Mammary epithelial cell (primary cell): ENCODE results near the gene CFAP99.
"Not testable (repeated sequence)": the region's sequence is repeated elsewhere in the genome, so short reads cannot be mapped to it uniquely, and the experiment has no call there.

ENCODE experiments used
- CTCF ChIP-seq, 2 donors: IDR thresholded peaks in 1 of 2; conservative IDR thresholded peaks in 1 of 2; 2 replicates each; pipeline ENCODE4 v1.5.1; 2011 to 2012; ENCODE audit warnings: inconsistent platforms in 2 of 2, low read length in 2 of 2, mild to moderate bottlenecking in 2 of 2, control low read depth in 1 of 2, low read depth in 1 of 2; ENCODE audit not compliant: insufficient read depth in 1 of 2; ENCODE audit errors: extremely low read depth in 1 of 2
- EZH2 ChIP-seq: IDR thresholded peaks from 2 replicates; pipeline ENCODE4 v1.6.1; 2012; ENCODE audit warnings: low read length, inconsistent platforms, borderline replicate concordance

DNA sequence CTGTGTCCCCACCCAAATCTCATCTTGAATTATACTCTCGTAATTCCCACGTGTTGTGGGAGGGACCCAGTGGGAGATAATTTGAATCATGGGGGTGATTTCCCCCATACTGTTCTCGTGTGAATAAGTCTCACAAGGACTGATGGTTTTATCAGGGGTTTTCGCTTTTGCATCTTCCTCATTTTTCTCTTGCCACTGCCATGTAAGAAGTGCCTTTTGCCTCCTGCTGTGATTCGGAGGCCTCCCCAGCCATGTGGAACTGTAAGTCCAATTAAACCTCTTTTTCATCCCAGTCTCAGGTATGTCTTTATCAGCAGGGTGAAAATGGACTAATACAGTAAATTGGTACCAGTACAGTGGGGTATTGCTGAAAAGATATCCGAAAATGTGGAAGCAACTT lies 38.2 kb upstream of the CFAP99 start:
- not testable (repeated sequence) for TF ChIP-seq CTCF (conservative IDR thresholded peaks at IDR 0.05 in 1 of 2, IDR thresholded peaks at IDR 0.05 in 1 of 2; ENCODE audit: extremely low read depth in 1 of 2, insufficient read depth in 1 of 2, low read depth in 1 of 2, low read length in 2 of 2); EZH2
